Fibroblast of the aortic adventitia (primary cell): ENCODE results near the gene ECT2. TPM values are rescaled to one million over a fixed set of nuclear protein-coding genes. Genes with fewer than 3 reads are reported as not detected.
A peak's percentile ranks its signal among the peaks of the same experiment; 100 is the strongest.
"Not testable (repeated sequence)": the region's sequence is repeated elsewhere in the genome, so short reads cannot be mapped to it uniquely, and the experiment has no call there.

Source experiments
- DNase-seq: peaks from one replicate; pipeline ENCODE4 v3.0.0-alpha.2; 2010; ENCODE audit warnings: low read depth
- H3K4me3 ChIP-seq: 2 replicates; pipeline ENCODE4 v1.5.1; 2011; ENCODE audit warnings: low read depth, mild to moderate bottlenecking, control low read depth, low read length, moderate library complexity
- CTCF ChIP-seq: IDR thresholded peaks from 2 replicates; pipeline ENCODE4 v1.5.1; 2011; ENCODE audit warnings: mild to moderate bottlenecking, low read length, control low read depth, inconsistent platforms; ENCODE audit not compliant: insufficient read depth
- total RNA-seq: library from RNA; depleted of rRNA; stranded (reverse); fragments of >200 nt; gene quantifications from 2 replicates; pipeline ENCODE4 v1.2.3, GENCODE V29; 2012; ENCODE audit warnings: low replicate concordance

ECT2 gene
- total RNA-seq, 1 donor = 70.8 TPM

- DNase-seq = no peak
- H3K4me3 ChIP-seq = no peak overlapping the region
- no peak for TF ChIP-seq CTCF
Measured at GRCh38 chr3:172739462-172739861, 11.1 kb upstream of the ECT2 start.

GRCh38 chr3:172746475-172746874, 4.1 kb upstream of the ECT2 start:
- DNase-seq = peak; percentile 26
- TF ChIP-seq CTCF = no peak
- H3K4me3 ChIP-seq = no peak overlapping the region

GRCh38 chr3:172749230-172749965, 1.1 kb upstream of the ECT2 start:
- TF ChIP-seq CTCF = no peak
- peak overlapping the region; percentile 63 for H3K4me3 ChIP-seq
- DNase-seq = peak; percentile 99

GRCh38 chr3:172750069-172750367, 508 bp upstream of the ECT2 start:
- no peak for TF ChIP-seq CTCF
- H3K4me3 ChIP-seq = peak overlapping the region; percentile 63
- no peak for DNase-seq

- TF ChIP-seq CTCF = no peak
- peak; percentile 39 for DNase-seq
- peak overlapping the region; percentile 93 for H3K4me3 ChIP-seq
Measured at GRCh38 chr3:172751175-172751704, 714 bp downstream of the ECT2 start.

- TF ChIP-seq CTCF = no peak
- H3K4me3 ChIP-seq = no peak overlapping the region
- no peak for DNase-seq
Measured at GRCh38 chr3:172752651-172753050, 2.1 kb downstream of the ECT2 start.

GRCh38 chr3:172753125-172753524, 2.6 kb downstream of the ECT2 start:
- no peak for TF ChIP-seq CTCF
- H3K4me3 ChIP-seq = no peak overlapping the region
- no peak for DNase-seq

- H3K4me3 ChIP-seq, DNase-seq: not testable (repeated sequence)
Measured at GRCh38 chr3:172760416-172760815, 9.9 kb downstream of the ECT2 start.
